HG02571 (cell line): ENCODE measurements around the gene SNTA1.
"Not testable (repeated sequence)": the region's sequence is repeated elsewhere in the genome, so short reads cannot be mapped to it uniquely, and the experiment has no call there.

Experiments used
- ATAC-seq: cut with Tn5 transposase; IDR thresholded peaks from one replicate; pipeline ENCODE4 v1.9.1; 2021; ENCODE audit warnings: mild to moderate bottlenecking, moderate library complexity; ENCODE audit not compliant: unreplicated experiment

The SNTA1 gene

DNA sequence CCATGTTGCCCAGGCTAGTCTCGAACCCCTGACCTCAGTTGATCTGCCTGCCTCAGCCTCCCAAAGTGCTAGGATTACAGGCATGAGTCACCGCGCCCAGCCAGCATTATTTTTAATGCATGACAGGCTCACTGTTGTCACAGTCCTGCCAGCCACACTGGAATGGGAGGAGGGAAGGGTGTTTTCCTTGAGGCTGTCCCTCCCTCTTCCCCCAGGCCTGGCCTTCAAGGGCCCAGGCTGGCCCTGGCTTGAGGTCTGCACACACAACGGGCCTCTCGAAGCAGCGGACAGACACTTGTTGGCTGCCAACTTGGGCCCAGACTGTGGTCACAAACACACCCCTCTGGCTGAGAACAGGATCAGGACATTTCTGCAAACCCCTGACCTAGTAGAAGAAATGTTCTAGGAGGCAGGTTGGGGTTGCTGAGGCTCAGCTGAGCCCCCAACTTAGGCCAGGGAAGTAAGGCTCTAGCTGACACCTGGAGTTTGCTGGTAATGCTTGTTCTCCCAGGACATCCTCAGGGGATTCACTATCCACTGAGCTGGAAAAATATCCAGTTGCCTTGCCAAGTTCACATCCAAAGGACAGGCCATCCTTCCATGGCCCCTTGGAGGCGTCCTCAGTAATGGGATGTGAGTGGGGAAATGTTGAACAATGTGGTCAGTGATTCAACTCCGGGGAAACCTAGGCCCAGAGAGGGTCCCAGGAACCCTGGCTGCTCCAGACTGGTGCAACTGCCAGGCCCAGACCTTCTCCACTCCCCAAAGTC is 9.9 kb downstream of the SNTA1 start:
- ATAC-seq = no peak

DNA sequence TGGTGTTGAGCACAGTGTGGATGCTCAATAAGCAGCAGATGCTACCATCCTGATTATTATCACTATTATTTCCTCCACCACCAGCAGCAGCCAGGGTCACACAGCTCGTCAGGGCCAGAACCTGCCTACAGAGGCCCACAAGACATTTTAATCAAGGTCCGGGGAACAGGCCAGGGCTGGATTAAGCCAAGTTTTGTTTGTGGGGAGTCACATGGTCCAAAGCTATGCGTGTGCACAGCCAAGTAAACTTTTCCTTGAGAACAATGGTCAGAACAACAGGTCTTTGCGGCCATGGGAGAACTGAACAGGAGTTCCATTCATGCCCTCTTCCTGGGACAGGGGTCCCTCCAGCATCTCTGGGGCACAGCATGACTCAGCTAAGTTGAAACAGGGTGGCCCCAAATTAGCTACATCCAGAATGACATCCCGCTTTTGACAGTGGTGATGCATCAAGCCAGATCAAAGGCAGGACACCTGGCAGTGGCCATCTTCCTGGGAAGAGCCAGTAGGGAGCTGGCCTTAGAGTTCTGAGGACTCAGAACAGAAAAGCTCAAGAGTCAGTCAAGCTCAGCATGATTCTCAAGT is 11.7 kb downstream of the SNTA1 start:
- ATAC-seq = no peak

DNA sequence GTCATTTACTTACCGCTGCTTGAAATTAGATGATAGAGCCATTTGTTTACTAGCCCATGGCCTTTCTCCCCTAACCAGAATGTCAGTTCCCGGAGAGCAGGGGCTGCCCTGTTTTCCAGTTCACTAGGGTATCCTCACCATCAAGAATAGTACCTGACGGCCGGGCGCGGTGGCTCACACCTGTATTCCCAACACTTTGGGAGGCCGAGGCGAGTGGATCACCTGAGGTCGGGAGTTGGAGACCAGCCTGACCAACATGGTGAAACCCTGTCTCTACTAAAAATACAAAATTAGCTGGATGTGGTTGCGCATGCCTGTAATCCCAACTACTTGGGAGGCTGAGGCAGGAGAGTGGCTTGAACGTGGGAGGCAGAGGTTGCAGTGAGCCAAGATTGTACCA is 19.7 kb downstream of the SNTA1 start:
- ATAC-seq = not testable (repeated sequence)

DNA sequence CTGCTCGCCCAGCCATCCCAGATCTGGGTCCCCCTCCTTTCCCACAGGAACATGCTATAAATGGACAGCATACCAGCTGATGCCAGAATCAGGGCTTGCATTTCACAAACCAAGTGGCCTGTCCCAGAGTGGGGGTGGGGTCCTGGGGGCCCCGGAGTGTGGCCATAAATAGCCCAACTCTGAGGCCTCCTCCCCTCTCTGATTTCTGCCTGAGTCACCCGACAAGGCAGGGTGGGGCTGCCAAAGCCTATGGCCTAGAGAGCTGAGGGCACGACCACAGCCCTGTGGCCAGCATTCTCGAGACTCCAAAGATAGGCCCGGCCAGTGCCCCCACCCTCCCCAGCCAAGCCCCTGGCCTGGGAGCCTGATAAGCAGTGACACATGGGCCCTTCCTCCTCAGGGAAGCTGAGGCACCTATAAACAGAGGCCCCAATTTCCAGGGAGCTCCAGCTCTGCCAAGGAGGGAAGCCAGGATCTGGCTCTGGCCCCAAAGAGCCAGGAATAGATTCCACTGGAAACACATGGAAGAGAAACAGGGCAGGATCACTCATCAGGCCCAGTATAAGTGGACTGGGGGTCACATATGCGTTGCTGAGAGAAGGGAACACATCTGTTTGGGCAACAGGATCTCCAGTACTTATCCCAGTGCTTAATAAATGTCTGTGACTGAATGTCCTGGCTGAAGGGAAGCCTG is 20.3 kb downstream of the SNTA1 start:
- no peak for ATAC-seq

DNA sequence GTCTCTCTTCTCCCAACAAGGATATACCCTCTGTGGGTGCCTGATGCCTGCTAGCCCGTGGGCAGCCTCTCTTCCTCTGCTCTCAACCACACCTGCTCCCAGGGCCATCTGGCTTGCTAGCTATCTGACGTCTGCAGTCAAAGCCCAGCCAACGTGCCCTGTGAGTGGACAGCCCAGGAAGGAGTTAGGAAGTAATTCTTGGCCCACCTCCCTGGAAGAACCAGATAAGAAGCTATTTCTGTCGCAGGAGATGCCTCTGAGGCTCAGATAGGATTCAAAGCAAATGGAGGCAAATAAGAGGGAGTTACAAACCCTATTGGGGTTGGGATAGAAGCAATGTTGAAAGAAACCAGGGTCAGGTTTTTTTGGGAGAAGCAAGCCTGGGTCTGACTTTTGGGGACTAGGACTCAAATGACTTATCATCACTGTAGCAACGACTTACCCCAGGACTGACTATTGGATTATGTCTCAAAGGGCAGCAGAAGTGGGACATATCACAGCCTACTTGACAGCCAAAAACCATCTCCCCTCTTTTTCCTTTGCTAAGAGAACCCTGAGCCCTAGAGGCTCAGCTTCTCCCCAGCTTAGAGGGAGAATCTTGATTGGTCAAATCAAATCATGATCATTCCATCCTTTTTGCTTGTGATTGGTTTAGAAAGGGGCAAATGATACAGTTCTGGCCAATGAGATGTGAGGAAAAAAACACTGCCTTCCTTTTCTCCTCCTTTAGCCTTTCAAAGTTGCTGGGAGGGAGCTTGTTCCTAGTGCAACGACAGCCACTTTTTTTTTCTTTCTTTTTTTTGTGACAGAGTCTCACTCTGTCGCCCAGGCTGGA is 24.2 kb downstream of the SNTA1 start:
- no peak for ATAC-seq

DNA sequence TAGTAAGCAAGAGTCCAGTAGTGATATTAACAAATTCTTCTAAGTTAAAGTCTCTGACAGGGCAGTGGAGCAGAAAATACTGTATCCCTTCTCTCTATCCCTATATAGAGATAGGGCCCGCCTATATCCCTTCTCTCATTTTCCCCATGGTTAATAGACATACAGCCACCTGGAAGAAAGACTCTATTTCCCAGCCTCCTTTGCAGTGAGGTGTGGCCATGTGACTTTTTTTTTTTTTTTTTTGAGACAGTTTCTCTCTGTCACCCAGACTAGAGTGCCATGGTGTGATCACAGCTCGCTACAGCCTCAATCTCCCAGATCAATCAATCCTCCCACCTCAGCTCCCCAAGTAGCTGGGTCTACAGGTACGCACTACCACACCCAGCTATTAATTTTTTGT is 25.5 kb downstream of the SNTA1 start:
- ATAC-seq = no peak

DNA sequence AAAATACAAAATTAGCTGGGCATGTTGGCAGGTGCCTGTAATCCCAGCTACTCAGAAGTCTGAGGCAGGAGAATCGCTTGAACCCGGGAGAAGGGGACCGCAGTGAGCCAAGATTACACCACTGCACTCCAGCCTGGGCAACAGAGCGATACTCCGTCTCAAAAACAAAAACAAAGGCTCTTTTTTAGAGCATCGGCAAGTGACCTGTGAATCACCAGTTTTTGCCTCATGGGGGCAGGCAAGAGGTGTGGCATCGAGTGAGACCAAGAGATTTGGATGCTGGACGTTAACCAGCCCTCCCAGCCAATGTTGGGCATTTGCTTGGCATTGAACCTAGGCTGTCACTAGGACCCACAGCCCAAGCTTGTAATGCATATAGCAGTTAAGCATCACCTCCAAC is 27.6 kb downstream of the SNTA1 start:
- ATAC-seq = no peak

DNA sequence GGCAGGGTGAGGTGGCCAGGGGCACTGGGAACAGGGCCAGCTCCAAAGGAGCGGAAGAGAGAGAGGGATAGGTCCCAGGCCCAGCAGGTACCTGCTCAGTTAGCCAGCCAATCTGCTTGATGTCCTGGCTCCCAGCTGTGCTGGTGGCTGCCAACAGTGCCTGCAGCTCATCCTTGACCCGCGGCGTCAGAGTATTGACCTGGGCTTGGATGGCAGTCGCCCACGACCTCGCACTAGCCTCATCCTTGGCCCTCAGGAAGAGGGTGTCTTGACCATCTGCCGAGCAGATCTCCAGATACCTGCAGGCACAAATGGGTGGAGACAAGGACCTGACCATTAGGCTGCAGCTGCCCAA is 31.1 kb downstream of the SNTA1 start:
- ATAC-seq = no peak

DNA sequence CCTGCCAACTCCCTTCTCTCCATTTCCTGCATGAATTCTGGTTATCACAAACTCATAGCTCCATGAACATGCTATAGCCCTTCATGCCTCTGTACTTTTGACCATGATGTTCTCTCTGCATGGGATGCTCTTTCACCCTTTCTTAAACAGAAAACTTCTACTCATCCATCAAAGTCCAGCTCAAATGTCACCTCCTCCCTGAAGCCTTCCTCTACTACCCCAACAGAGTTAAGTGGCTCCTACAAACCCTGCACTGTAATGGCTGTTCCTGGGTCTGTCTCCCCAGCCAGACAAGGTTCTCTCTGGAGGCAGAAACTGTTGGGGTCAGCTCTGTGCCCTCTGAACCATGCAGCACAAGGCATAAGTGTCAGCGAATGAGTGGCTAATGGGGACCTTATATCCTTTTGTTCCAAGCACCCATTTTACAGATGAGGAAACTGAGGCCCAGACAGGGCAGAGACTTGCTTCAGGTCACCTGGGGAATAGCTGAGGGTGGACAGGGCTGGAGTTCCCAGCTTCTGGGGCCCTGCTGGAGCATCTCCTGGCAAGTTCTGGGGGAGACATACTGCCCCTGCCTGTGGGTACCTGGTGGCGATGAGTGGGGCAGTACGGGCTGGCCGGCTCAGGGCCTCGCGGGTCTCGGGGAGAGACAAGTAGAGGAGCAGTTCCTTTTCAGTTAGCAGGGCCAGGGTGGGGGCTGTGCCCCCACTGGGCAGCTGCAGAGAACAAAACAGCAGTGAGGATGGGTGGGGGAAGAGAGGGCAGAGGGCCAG is 31.7 kb downstream of the SNTA1 start:
- ATAC-seq = no peak

DNA sequence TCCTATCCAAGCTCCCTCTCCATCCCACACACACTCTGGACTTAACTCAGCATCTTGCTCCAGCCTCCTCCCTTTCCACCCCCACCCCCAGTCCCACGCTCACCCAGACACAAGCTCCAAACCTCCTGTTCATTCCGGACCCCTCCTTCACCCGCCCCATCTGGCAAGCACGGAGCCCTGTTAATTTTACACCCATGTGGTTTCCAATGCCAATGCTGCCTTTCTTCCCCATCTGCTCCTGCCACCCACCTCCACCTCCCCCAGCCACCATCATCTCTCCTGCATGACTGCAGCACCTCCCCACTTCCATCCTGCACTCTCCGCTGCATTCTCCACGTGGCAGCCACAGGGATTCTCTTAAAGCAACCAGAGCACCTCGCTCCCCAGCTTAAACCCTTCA is 32.3 kb downstream of the SNTA1 start:
- no peak for ATAC-seq

DNA sequence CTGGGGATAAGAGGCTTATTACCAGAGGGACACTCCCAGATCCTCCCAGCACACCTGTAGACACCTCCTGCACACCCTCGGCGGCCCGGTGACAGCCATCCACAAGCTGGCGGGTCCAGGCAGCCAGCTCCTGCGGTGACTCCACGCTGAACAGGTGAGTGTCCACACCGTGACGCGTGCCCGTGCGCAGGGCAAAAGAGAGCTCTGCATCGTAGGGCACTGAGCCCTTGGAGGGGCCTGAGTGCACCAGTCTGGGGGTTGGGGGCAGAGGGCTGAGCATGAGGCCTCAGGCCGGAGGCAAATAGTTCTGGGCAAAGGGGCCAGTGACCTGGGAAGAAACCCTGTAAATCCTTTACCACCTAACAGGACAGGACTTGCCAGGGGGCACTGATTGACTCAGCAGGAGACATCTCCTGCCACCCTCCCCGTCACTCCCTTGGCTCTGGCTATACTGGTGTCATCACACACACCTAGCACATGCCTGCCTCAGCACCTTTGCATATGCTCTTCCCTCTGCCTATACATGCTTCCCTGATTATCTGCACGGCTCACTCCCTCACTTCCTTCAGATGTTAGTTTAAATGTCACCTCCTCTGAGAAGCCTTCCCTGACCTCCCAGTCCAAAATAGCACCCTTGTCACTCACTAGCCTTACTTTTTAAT is 33.4 kb downstream of the SNTA1 start:
- no peak for ATAC-seq

DNA sequence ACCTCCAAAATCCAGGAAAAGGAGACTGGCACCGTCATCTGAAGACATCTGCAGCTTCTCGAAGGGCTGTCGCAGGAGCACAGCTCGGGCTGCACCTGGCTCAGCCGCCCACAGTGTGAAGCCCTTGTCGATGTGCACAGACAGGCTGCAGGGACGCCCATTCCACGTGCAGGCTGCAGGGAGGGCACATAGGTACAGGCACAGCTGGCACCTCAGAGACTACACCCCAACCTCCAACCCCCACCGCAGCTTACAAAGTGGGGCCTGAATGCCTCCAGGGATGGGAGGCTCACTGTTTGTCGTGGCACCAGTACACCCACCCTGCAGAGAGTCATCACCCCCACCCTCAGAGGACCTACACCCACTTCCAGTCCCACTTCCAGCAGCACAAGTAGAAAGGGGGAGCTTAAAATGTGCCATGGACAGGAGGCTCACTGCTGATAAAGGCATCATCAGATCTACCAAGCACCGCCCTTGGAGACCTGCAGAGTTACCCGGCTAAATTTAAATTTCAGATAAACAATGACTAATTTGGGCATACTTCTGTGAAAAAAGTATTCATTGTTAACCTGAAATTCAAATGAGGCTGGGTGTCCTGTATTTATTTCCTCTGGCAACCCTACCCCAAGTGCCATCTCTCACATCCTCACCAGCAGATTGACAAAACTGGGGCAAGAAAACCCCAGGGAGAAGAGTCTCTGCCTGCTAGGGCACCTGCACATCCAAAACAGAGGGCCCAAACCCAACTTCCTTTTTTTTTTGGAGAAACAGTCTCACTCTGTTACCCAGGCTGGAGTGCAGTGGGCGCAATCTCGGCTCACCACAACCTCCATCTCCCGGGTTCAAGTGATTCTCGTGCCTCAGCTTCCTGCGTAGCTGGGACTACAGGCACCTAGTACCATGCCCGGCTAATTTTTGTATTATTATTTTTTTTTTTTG is 34.6 kb downstream of the SNTA1 start:
- no peak for ATAC-seq

DNA sequence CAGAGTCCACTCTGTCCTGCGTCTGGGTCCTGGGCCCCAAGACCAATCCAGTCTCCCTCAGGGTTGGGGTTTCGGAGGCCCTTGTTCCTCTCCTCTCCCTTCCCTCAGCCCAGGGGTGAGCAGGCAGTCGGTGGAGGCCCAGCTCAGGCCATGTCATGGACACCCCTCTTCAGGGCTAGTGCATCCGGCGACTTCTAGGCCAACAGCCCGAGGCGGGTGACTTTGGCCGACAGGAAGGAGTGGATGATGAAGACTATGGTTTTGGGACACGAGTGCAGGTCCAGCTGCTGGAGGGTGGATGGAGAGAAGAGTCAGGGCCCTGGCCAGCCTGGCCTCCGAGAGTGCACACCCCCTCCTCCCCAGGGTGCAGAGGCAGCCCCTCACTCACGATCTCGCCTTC is 35.2 kb downstream of the SNTA1 start:
- ATAC-seq = no peak

DNA sequence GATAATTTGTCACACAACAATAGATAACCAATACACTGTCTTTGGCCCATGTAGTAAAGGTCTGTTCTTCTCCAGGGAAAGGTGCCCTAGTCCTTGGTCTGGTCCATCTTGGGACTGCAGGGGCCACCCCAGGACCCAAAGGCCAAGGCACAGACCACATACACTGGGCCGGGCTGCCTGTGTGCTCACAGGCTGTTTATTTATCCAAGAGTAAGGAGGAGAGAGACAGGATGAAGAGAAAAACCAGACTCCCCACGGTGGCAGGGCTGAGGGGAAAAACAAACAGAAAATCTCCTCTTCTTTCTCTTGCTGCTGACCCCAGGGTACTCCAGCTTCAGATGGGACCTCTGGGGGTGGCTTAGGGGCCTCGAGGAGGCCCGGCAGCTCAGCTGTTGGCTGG is 35.8 kb downstream of the SNTA1 start:
- no peak for ATAC-seq

DNA sequence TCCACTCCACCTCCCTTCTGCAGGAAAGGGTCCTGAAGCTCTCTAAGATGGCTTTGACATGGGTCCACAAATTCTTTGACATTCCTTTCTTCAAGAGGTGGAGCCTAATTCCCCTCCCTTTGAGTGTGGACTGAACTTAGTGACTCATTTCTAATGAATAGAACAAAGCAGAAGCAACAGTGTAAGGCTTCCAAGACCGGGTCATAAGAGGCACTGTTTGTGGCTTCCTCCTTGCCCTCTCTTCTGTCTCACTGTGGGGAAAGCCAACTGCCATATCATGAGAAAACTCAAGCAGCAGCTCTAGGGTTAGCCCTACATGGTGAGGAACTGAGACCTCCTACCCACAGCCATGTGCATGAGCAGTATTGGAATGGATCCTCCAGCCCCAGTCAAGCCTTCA is 36.3 kb downstream of the SNTA1 start:
- no peak for ATAC-seq

DNA sequence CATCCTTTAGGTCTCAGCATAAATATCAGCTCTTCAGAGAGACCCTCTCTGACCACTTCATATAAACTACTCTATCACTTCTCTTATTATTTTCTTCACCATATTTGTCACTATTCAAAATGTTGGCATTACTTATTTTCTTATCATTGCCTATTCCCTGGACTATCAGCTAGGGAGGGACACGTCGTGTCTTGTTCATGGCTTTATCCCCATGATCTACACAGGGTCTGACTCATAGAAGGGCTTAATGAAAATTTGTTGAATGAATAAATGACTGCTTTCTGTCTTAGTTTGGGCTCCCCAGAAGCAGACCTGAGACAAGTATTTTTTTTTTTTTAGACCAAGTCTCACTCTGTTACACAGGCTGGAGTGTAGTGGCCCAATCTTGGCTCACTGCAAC is 39.3 kb downstream of the SNTA1 start:
- ATAC-seq = no peak

DNA sequence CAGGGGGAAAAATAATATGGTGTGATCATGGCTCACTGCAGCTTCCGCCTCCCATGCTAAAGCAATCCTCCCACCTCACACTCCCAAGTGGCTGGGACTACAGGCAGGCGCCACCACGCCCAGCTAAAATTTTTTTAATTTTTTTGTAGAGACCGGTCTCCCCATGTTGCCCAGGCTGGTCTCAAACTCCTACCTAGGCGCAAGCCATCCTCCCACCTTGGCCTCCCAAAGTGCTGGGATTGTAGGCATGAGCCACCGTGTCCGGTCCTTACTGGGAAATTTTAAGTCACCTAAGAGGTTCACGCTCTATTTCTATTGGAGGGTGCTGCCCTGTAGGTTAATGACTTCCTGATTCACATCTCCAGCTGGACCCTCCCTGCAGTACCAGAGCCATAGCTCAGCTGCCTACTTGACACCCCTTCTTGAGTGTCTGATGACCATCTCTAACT is 41.6 kb downstream of the SNTA1 start:
- no peak for ATAC-seq

DNA sequence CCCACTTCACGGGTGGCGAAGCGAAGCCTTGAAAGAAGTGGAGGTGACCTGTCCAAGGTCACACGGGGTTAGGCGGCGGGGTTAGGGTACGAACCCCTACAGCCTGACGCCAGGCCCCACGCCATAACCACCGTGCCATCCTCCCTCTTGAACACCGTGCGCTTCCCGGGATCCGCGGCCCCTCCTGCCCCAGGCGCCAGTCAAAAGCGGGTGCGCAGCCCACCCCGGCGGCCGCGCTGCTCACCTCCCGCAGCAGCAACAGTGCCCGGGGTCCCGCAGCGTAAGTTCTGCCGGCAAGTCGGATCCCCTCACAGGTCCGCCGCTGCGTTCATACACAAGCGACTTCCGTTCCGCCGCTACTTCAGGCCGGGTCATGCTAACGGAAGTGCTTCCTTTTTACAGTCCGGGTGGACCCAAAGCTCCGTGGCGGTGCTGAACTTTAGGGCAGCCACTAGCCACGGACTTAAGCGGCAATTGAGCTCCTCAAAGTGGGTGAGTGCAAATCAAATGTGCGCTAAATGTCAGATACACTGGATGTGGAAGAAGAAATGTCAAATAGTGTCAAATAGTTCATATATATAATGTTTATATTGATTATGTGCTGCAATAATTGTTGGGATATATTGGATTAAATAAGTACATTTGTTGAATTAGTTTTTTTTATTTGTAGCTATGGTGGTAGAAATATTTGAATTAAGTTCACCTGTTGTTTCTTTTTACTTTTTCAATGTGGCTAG is 42.2 kb downstream of the SNTA1 start, which contains the start of gene CDK5RAP1:
CDK5RAP1 (minus strand) TSS at position 336 of the 737 bp plus-strand sequence. CDS start 4,455 bp downstream, outside the sequence.
- ATAC-seq = peak; percentile 76
